ENCODE measurements around the gene LYST.

Gene LYST

GRCh38 chr1:235643837-235644692 is 222.6 kb downstream of the LYST start:
- peaks cover 15% of the 10 kb centered on the region for H3K4me1 ChIP-seq (ENCODE audit: insufficient read depth, low read length, severe bottlenecking)
- H3K4me3 ChIP-seq (ENCODE audit: low read depth, low read length, poor library complexity, severe bottlenecking): no peak overlapping the region
- no peaks in the 10 kb centered on the region for H3K9me2 ChIP-seq (ENCODE audit: low read depth, low read length)
- H3K9ac ChIP-seq (ENCODE audit: low read length): no peak overlapping the region
- no peaks in the 10 kb centered on the region for H3K36me3 ChIP-seq (ENCODE audit: insufficient read depth, low read length)
- no peaks in the 10 kb centered on the region for H3K27me3 ChIP-seq (ENCODE audit: insufficient read depth, low read length)
- no peaks in the 10 kb centered on the region for H3F3A ChIP-seq (ENCODE audit: insufficient read depth, low read length)
- no peak for TF ChIP-seq EZH2 (IDR thresholded peaks at IDR 0.05; ENCODE audit: borderline replicate concordance, low read length)
- TF ChIP-seq, protein P1, sequence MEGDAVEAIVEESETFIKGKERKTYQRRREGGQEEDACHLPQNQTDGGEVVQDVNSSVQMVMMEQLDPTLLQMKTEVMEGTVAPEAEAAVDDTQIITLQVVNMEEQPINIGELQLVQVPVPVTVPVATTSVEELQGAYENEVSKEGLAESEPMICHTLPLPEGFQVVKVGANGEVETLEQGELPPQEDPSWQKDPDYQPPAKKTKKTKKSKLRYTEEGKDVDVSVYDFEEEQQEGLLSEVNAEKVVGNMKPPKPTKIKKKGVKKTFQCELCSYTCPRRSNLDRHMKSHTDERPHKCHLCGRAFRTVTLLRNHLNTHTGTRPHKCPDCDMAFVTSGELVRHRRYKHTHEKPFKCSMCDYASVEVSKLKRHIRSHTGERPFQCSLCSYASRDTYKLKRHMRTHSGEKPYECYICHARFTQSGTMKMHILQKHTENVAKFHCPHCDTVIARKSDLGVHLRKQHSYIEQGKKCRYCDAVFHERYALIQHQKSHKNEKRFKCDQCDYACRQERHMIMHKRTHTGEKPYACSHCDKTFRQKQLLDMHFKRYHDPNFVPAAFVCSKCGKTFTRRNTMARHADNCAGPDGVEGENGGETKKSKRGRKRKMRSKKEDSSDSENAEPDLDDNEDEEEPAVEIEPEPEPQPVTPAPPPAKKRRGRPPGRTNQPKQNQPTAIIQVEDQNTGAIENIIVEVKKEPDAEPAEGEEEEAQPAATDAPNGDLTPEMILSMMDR (IDR thresholded peaks at IDR 0.05; ENCODE audit: low read length): no peak
- no peak overlapping the region for H2AFZ ChIP-seq (ENCODE audit: low read length)
- H3K4me2 ChIP-seq (ENCODE audit: low read length): no peak overlapping the region
- no peaks in the 10 kb centered on the region for H3K79me2 ChIP-seq (ENCODE audit: insufficient read depth, low read length)
- no peaks in the 10 kb centered on the region for H4K20me1 ChIP-seq (ENCODE audit: insufficient read depth, low read length)
- H3K27ac ChIP-seq (ENCODE audit: low read depth, low read length, poor library complexity, severe bottlenecking): no peak overlapping the region
- no peaks in the 10 kb centered on the region for H3K9me3 ChIP-seq (ENCODE audit: low read length)

DNA sequence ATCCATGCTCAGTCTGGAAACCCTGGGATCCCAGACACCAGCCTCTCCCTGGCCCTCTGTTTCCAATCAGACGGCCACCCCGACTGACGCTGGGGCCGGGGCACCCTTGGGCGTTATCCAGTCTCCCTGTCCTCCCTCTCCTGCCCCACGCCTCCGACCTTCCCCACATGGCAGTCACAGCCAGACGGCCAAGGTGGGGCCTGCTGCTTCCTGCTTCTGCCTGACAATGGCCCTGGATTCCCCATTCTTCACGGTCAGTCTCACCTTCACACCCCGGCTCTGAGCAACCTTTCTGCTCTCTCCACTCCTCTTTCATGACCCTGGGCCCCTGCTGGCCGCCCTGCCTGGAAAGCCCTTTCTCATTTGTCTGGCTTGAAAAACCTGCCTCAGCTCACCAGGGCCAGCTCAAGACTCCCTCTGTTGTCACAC is 223.7 kb downstream of the LYST start:
- Histone ChIP-seq H3K36me3 (ENCODE audit: insufficient read depth, low read length) (no peaks in the 10 kb centered on the region), H3F3A (ENCODE audit: insufficient read depth, low read length) (no peaks in the 10 kb centered on the region), H3K9ac (ENCODE audit: low read length) (no peak overlapping the region), H3K79me2 (ENCODE audit: insufficient read depth, low read length) (no peaks in the 10 kb centered on the region), H3K4me2 (ENCODE audit: low read length) (no peak overlapping the region; the same call in 1 of the 2 replicates), H3K4me3 (ENCODE audit: low read depth, low read length, poor library complexity, severe bottlenecking) (no peak overlapping the region), H4K20me1 (ENCODE audit: insufficient read depth, low read length) (no peaks in the 10 kb centered on the region), H3K9me3 (ENCODE audit: low read length) (no peaks in the 10 kb centered on the region), H3K9me2 (ENCODE audit: low read depth, low read length) (no peaks in the 10 kb centered on the region), H3K27ac (ENCODE audit: low read depth, low read length, poor library complexity, severe bottlenecking) (no peak overlapping the region), H3K27me3 (ENCODE audit: insufficient read depth, low read length) (no peaks in the 10 kb centered on the region), H3K4me1 (ENCODE audit: insufficient read depth, low read length, severe bottlenecking) (peaks cover 15% of the 10 kb centered on the region), H2AFZ (ENCODE audit: low read length) (no peak overlapping the region)
- TF ChIP-seq EZH2 (IDR thresholded peaks at IDR 0.05; ENCODE audit: borderline replicate concordance, low read length): no peak
- TF ChIP-seq, protein P1 (IDR thresholded peaks at IDR 0.05; ENCODE audit: low read length): no peak

- H3K9ac ChIP-seq (ENCODE audit: low read length): no peak overlapping the region
Measured at GRCh38 chr1:235642011-235642942, 224.4 kb downstream of the LYST start.

More at GRCh38 chr1:235642011-235642942, 224.4 kb downstream of the LYST start:
- no peaks in the 10 kb centered on the region for H3K9me3 ChIP-seq (ENCODE audit: low read length)
- peak overlapping the region; percentile 31 for H3K4me3 ChIP-seq (ENCODE audit: low read depth, low read length, poor library complexity, severe bottlenecking)
- no peak overlapping the region for H2AFZ ChIP-seq (ENCODE audit: low read length)
- peak overlapping the region; percentile 61 for H3K4me2 ChIP-seq (ENCODE audit: low read length)
- TF ChIP-seq, protein P1 (IDR thresholded peaks at IDR 0.05; ENCODE audit: low read length): no peak
- TF ChIP-seq EZH2 (IDR thresholded peaks at IDR 0.05; ENCODE audit: borderline replicate concordance, low read length): no peak
- peaks cover 15% of the 10 kb centered on the region for H3K4me1 ChIP-seq (ENCODE audit: insufficient read depth, low read length, severe bottlenecking)
- H4K20me1 ChIP-seq (ENCODE audit: insufficient read depth, low read length): no peaks in the 10 kb centered on the region
- H3K9me2 ChIP-seq (ENCODE audit: low read depth, low read length): no peaks in the 10 kb centered on the region
- H3F3A ChIP-seq (ENCODE audit: insufficient read depth, low read length): no peaks in the 10 kb centered on the region
- H3K79me2 ChIP-seq (ENCODE audit: insufficient read depth, low read length): no peaks in the 10 kb centered on the region
- H3K27me3 ChIP-seq (ENCODE audit: insufficient read depth, low read length): no peaks in the 10 kb centered on the region
- H3K36me3 ChIP-seq (ENCODE audit: insufficient read depth, low read length): no peaks in the 10 kb centered on the region
- H3K27ac ChIP-seq (ENCODE audit: low read depth, low read length, poor library complexity, severe bottlenecking): peak overlapping the region; percentile 23

Data from OCI-LY1 (cell line).